Suppressor macrophage (primary cell): ENCODE measurements around the gene PRKCZ.

Experiments
- DNase-seq, 4 experiments: peaks; one replicate each; pipeline ENCODE4 v3.0.0-alpha.2; 2020 to 2022

Gene PRKCZ

GRCh38 chr1:2181271-2181670 lies 131.1 kb downstream of the PRKCZ start:
- DNase-seq, result no peak

- no peak for DNase-seq
These were observed 131.5 kb downstream of the PRKCZ start for GRCh38 chr1:2181752-2182151.

- DNase-seq, result no peak
These were observed 132.2 kb downstream of the PRKCZ start for GRCh38 chr1:2182376-2182775.

- DNase-seq, result no peak
These were observed 133.7 kb downstream of the PRKCZ start for GRCh38 chr1:2183937-2184334.

GRCh38 chr1:2184531-2184930 lies 134.3 kb downstream of the PRKCZ start:
- DNase-seq, result no peak

- DNase-seq, result no peak
These were observed 134.7 kb downstream of the PRKCZ start for GRCh38 chr1:2184934-2185333.

GRCh38 chr1:2185880-2186855 lies 136.0 kb downstream of the PRKCZ start:
- DNase-seq, result no peak

GRCh38 chr1:2186901-2187300 lies 136.7 kb downstream of the PRKCZ start:
- no peak for DNase-seq

GRCh38 chr1:2187619-2188018 lies 137.4 kb downstream of the PRKCZ start:
- no peak for DNase-seq

- DNase-seq, result no peak
These were observed 138.1 kb downstream of the PRKCZ start for GRCh38 chr1:2188336-2188735.

- peak; percentile 82 to 96 (median 91) for DNase-seq
These were observed 139.5 kb downstream of the PRKCZ start for GRCh38 chr1:2189459-2190425.

GRCh38 chr1:2190491-2190976 lies 140.3 kb downstream of the PRKCZ start:
- no peak for DNase-seq

GRCh38 chr1:2192031-2192995 lies 142.1 kb downstream of the PRKCZ start:
- no peak for DNase-seq

- no peak for DNase-seq
These were observed 143.5 kb downstream of the PRKCZ start for GRCh38 chr1:2193514-2194281.

- DNase-seq, result peak; percentile 60 to 90 (median 74)
These were observed 144.2 kb downstream of the PRKCZ start, which contains the start of gene FAAP20 for GRCh38 chr1:2194319-2194897. TSS of gene FAAP20 (minus strand) at chr1:2194772. CDS start at chr1:2194749, 23 bp downstream.

GRCh38 chr1:2194898-2195673 lies 144.9 kb downstream of the PRKCZ start:
- peak; percentile 87 to 94 (median 92) for DNase-seq

- DNase-seq, result no peak
These were observed 145.6 kb downstream of the PRKCZ start for GRCh38 chr1:2195785-2196184.

GRCh38 chr1:2196901-2197638 lies 146.9 kb downstream of the PRKCZ start:
- DNase-seq, result no peak

- no peak for DNase-seq
These were observed 147.5 kb downstream of the PRKCZ start for GRCh38 chr1:2197707-2198165.
